Lung microvascular endothelial cell (primary cell): ENCODE data around the gene GNAI1. TPM values are rescaled to one million over a fixed set of nuclear protein-coding genes. Genes with fewer than 3 reads are reported as not detected.
A peak's percentile ranks its signal among the peaks of the same experiment; 100 is the strongest.
"Not testable (repeated sequence)": the region's sequence is repeated elsewhere in the genome, so short reads cannot be mapped to it uniquely, and the experiment has no call there.

ENCODE experiments used
- DNase-seq, 2 donors: peaks; one replicate each; pipeline versions ENCODE4 v3.0.0 to v3.0.0-alpha.2; 2010; ENCODE audit warnings: low read depth in 2 of 2
- total RNA-seq: library from RNA; depleted of rRNA; stranded (reverse); fragments of >200 nt; gene quantifications from 2 replicates; pipeline ENCODE4 v1.2.1, GENCODE V29; 2014

The GNAI1 gene
- total RNA-seq, 1 donor from 2014 or later = 16.1 TPM

DNA sequence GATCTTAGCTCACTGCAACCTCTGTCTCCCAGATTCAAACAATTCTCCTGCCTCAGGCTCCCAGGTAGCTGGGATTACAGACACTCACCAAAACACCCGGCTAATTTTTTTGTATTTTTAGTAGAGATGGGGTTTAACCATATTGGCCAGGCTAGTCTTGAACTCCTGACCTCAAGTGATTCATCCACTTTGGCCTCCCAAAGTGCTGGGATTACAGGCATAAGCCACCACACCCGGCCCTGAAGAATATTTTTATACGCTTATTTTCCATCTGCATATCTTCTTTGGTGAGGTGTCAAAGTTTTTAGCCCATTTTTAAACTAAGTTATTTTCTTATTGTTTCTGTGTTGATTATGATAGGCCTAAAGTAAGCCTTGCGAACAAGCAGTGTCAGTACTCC is 23.1 kb downstream of the GNAI1 start:
- DNase-seq = not testable (repeated sequence)

DNA sequence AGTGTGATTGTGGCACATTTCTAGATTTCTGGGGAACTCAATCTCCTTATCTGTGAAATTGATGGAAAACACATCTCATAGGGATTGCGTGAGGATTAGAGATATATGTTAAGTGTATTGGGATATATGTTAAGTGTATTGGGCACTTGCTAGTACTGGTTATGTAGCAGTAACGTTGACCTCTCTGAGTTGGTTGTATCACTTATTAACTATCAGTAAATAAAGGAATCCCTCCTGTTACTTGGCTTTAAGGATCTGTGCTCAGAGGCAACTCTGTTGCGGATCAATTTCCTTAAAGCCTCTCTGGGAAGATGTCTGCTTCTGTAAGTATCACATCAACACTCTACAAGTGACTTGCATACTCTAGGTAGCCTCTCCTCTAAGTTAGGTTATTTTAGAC is 25.2 kb downstream of the GNAI1 start:
- DNase-seq = no peak

DNA sequence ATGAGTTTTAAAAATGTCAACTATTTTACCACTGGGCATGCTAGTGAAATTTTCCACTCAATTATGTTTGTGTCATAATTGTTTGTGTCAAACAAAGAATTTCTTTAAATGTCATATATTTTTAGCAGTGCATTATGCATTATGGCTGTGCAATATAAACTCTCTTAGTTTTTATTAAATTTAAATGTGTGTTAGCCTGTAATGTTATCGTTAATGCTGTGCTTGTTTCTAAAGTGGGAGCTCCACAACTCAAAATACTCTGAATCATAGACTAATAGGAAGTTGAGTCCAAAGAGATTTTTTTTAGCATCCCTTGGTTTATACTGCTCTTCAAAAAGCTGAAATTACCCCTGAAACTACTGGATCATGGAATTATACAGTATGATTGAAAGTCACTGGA is 26.8 kb downstream of the GNAI1 start:
- DNase-seq = no peak

DNA sequence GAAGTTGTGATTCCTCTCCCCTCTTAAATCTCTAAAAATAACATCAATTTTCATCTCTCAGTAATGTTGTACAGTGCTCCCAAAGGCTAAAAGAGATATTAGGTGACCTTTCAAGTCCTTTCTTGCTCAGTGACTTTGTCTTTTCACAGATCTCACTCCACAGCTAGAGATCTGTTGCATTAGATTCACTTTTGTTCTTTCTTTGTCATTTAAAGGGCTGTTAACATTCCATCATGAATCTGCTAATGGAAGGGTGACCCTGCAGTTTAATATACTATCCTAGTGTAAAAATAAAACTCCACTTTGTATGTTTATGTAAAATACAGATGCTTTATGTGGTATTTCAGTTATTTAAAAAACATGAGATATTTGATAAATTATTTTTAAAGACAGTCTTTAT is 30.5 kb downstream of the GNAI1 start:
- DNase-seq = no peak

DNA sequence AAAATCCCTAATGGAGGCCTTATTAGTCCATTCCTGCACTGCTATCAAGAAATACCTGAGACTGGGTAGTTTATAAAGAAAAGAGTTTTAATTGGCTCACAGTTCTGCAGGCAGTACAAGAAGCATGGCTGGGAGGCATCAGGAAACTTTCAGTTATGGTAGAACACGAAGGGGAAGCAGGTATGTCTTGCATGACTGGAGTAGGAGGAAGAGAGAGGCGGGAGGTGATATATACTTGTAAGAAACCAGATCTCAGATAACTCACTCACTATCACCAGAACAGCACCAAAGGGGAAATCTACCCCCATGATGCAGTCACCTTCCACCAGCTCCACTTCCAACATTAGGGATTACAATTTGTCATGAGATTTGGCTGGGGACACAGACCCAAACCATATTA is 35.8 kb downstream of the GNAI1 start:
- DNase-seq = no peak

DNA sequence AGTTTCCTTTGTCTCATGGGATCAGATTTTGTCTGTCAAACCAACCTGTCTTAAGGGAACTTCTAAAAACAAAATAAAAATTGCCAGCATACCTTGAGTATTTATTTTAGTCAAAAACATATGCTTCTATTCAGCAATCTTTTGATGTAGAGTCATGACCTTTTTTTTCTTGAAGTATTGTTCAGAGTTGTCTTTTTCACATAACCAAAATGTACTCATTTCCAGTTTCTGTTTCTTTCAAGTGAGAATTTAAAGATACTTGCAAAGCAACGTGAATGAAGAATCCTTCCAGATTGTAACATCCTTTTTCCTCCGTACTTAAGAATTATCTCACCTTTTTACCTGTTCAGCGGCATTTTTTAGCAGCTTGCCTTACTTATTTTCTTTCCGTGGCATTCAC is 37.8 kb downstream of the GNAI1 start:
- no peak for DNase-seq

DNA sequence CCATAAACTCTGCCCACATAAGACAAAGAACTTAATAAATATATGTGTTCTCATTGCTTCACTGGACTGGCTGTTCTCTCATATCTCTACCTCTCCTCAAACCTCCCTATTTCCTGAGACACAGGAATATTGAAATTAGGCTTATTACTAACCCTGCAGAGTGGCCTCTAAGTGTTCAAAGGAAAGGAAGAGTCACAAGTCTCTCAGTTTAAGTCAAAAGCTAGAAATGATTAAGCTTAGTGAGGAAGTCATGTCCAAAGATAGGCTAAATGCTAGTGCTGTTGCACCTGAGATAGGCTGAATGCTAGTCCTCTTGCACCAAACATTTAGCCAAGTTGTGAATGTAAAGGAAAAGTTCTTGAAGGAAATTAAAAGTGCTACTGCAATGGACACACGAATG is 41.1 kb downstream of the GNAI1 start:
- no peak for DNase-seq

DNA sequence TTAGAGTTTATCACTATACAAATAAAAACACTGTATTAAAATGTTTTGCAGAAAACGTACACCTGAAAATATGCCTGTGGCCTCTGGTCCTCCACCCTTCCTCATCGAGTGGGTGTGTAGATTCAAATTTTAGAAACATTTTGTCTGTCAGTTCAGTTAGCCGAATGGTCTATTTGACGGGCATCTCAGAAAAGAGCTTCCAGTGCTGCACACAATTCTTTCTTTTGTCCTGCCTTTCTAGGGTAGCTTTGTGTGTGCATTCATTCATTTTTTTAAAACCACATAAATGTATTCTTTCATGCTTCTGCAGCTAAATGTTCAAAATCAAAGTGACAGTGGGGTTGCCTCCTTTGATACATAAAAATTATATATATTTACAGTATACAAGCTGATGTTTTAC is 46.8 kb downstream of the GNAI1 start:
- DNase-seq = no peak

DNA sequence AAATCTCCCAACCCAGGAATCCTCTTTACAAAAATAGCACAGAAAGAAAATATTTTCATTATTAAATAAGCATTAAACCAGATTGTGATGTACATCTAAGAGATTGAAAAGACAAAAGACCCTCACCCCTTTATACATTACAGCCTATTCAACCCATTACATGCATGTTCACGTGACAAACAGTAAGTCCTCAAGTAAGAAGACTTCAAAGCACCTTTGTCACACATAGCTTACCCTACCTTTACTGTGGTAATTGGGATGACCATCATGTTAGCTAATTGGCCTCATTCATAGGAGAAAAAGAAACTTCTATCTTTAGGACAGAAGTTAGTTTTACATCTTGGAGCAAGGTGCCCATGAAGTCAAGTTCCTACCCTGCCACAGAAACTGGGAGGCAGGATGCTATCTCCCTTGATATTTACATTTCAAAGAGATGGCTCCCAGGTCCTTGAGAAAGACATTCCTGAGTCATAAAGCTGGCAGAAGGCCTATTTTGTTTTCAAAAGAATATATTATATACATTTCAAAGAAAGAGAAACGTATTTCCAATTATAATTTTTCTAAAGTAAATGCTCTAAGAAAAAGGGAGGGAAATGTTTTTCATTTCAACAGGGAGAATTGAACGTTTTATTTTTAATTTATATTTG is 48.1 kb downstream of the GNAI1 start:
- peak in 1 of 2 donors; percentile 29 for DNase-seq

DNA sequence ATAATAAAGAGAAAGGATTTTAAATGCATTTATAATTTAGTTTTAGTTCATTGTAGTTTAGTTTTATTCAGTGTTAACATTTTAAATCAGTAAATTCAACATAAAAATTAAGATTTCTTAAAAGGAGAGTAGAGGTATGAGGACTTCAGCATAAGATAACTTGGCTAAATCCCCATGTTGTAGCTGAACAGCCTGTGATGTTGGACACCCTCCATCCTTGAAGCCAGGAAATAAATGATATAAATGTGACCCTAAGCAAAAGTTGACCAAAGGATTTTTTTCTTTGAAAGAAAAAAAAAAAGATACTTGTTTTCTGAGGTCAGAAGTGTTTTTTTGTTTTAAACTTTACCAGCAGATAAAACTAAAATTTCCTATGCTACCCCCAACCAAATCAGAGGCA is 48.7 kb downstream of the GNAI1 start:
- no peak for DNase-seq

DNA sequence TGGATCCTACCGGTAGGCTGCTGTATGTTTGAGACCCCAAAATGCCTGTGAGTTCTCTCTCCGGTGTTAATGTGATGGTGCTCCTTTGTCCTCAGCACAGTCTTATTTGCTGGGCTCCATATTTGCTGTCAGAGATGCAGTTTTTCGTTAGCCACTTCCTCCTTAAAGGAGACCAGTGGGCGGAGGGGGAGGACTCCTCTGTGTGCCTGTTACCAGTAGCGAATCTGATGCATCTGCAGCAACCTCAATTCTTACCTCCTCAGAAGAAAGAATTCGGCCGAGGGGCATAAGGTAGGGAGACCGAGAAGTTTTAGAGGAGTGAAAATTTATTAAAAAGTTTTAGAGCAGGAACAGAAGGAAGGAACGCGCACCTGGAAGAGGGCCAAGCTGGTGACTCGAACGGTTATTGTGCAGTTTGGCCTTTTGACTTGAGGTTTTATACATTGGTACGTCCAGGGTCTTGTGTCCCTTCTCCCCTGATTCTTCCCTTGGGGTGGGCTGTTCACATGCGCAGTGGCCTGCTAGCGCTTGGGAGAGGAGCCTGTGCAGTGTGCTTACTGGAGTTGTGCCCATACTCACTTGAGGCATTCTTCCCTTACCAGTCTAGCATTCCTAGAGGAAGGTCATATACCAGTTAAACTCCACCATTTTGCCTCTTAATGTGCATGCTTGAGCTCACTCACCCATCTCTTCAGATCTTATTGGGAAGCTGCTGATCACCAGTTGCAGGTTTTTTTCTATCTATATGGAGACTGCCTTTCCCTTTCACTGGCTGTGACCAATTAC is 49.5 kb downstream of the GNAI1 start:
- DNase-seq = peak in 1 of 2 donors; percentile 17

DNA sequence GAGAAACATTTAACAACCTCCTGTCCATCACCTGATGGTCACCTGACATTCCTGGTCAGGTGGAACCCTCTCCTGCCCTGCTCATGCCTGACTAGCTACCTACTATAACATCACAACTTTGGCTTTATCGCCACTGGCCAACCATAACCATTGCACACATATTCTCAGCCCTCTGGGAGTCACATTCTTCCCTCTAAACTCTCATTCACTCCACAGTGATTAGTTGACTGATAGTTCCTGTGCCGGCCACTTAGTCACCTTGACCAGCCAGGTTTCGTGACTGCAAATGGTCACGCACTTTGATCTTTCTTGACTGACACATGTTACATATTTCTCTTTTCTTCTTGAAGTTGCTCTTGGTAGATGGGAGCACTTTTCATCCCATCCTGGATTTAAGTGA is 50.1 kb downstream of the GNAI1 start:
- DNase-seq = no peak

DNA sequence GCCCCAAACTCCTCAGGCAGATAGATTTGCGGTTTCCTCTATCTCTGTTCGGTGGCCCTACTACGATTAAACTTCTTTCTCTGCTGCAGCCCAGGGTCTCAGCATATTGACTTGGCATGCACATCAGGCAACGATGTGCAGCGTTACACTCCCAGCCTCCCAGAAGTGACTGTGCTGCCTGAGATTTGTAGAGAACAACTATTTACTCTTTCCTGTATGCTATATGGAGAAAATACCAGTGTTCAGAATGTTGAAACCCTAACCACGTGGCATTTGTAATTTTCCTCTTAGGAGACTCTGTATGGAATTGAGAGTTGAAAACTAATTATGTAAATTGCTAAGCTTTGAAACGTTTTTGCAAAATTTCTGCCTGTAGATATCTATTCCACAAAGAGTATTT is 50.9 kb downstream of the GNAI1 start:
- DNase-seq = no peak

DNA sequence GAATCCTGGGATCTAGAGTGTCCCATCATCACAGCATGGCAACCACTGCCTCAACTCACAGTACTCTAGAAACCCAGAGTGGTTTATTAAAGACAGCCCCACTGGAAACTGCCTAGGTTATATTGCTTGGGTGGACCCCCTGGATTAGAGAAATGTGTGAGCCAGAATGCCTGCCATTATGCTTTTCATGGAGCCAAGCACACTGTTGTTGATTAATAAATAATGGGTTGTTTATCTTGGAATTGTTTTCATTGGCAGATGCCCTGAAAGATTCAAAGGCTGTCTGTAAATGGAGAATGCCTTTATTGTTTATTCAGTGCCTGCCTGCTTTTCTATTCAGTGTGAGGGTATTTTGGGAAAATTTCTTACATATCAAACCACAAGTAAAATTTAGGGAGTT is 52.1 kb downstream of the GNAI1 start:
- peak in 1 of 2 donors; percentile 14 for DNase-seq

DNA sequence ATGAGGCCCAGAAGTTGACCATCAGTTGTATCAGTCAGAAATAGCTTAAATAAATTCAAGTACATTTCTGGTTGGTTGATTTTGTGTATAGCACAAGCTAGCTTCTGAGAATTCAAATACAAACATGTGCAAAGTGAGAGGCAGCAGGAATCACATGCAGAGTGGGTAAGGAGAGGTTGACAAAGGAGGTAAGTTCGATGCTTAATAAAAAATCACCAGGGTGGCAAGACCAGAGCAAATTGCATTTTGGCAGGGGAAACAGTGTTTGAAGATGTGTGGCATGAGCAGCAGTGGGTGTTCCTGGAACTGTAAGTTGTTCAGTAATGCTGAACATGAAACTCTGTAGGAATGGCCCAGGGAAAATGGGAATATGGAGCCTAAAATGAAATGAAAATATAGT is 52.6 kb downstream of the GNAI1 start:
- no peak for DNase-seq

DNA sequence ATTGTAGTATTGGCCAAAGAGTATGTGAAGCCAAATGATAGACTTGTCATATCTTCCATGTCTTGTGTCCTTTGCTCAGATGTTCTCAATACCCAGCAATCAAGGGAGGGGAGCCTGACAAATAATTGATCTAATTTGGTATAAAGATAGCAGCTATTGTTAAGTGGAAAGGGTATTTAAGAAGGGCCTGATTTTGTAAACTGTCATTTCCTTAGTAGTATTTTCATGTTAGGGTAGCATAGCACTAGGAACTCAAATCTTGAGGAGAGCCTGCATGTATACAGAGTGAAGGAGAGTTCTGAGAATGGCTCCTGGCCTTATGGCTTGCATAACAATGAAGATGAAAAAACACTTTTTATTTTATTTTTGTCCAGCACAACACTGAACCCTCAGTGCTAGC is 53.1 kb downstream of the GNAI1 start:
- no peak for DNase-seq

DNA sequence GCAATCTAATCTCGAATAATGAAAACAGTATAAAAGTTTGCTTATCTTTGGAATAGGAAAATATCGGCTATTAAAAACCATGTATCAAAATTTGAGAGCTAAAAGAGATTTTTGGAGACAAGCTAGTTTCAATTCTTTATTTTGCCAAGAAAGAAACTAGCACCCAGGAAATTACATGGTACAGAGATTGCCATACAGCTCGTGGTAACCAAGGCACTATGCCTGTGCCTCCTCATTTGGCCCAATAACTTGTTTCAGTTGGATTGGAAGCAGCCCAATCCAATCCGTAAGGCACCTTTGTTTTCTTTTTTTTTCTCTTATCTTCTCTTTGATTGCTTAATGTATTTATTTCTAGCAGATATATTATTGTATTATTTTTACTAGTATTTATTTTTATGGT is 55.0 kb downstream of the GNAI1 start:
- DNase-seq = no peak

DNA sequence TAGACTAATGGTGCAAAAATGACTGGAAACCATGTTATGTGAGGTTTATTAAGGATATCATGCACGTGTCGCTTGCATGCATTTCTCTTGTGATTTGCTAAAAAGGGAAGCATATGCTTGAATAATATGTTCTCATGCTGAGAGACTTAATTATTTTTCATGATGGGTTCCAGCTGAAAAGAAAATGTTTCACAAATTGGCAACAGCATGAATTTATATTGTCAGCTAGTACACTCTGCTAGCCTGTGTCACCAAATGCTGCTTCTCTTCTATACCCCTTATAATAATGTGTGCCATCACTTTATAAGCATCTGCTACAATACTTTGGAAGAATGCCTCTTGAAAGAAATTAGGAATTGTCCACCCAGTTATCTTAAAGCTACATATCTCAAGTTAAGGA is 63.0 kb downstream of the GNAI1 start:
- DNase-seq = no peak

DNA sequence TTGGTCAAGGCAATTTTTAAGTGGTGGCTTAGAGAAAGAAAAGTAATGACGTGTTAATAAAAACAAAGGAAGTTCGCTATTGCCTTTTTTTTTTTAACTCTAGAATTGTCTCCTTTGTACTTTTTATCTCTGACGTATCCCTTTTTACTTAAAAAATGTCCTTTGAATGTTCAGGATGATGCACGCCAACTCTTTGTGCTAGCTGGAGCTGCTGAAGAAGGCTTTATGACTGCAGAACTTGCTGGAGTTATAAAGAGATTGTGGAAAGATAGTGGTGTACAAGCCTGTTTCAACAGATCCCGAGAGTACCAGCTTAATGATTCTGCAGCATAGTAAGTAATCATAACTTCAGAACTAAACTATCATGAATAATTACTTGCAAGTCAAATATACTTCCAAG is 64.4 kb downstream of the GNAI1 start:
- peak in 1 of 2 donors; percentile 32 for DNase-seq

DNA sequence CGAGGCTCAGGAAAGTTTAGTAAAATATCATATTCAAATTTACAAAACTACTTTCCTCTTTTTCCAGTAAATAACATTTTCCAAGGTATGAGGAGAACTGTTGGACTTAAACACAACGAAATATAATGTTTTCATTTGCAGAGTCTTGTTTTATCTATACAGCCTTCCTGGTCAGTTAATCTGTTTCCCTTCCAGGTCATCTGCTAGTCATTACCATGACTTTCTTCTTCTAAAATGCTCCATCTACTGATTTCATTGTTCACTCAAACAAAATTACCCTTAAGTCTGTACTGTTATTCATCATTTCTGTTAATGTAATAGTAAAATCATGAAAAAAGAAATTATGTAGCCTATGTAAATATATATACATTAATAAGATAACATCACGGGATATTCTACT is 69.8 kb downstream of the GNAI1 start:
- no peak for DNase-seq

DNA sequence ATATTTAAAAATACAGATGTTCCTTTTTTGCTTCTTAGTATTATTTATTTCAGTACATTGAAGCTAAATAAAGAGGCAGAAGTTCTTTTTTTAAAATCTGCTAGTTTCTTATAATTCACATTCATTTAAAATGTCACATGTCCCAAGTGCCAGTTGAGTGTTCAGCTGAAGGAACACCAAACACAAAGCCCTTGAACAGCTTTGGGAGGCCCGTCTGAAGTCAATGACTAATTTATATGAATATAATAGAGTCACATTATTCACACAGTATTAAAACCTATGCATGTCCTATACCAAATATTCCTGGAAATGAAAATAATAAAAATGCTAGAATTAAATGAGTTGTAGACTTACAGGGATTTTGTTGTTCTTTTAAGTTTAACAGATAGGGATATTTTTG is 70.3 kb downstream of the GNAI1 start:
- DNase-seq = no peak

DNA sequence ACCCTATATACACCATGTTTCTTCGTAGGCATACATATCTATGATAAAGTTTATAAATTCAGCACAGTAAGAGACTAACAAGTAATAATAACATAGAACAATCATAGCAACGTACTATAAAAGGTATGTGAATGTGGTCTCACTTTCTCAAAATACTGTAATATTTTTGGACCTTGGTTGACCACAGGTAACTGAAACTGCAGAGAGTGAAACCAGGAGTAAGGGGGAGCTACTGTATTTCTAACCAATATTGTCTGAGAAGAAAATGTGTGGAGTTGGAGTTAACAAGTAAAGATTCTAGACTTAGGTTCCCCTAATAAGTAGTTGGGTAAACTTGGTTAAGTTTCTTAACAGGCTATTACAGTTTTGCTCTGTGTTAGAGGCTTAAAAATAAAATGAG is 72.1 kb downstream of the GNAI1 start:
- DNase-seq = peak in 1 of 2 donors; percentile 7

DNA sequence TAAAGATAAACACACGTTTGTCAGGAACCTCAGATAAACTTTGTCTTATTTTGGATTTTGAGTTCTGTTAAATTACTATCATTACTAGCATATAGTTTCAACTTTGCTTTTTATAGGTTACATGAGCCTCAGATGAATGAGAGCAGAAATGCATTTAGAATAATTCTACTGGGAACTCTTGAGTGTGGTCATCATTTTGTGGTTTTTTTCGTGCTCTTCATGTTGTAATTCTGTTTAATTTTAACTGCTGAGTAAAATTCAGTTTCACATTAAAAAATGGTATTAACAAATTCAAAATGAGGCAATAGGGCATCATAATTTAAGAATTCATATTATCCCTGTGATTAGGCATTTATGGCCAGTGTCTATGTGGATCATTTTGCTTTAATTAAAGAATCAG is 72.9 kb downstream of the GNAI1 start:
- DNase-seq = no peak
